ENCODE measurements around the gene PDXDC1.
"Not testable (repeated sequence)": the region's sequence is repeated elsewhere in the genome, so short reads cannot be mapped to it uniquely, and the experiment has no call there.

GRCh38 chr16:15142891-15143600, 168.2 kb downstream of the PDXDC1 start:
- TF ChIP-seq MAX (IDR thresholded peaks at IDR 0.05); RAD21 (IDR thresholded peaks at IDR 0.05; ENCODE audit: low read depth); EZH2 (IDR thresholded peaks at IDR 0.05); REST (IDR thresholded peaks at IDR 0.05; ENCODE audit: low read depth); CTCF (IDR thresholded peaks at IDR 0.05 in 2 of 3, conservative IDR thresholded peaks at IDR 0.05 in 1 of 3; ENCODE audit: borderline replicate concordance in 1 of 3, insufficient read depth in 1 of 3, low read depth in 2 of 3, low read length in 2 of 3); POLR2A (IDR thresholded peaks at IDR 0.05; ENCODE audit: borderline replicate concordance, extremely low read depth, insufficient read depth, insufficient read length); POLR2AphosphoS5 (IDR thresholded peaks at IDR 0.05; ENCODE audit: low read depth, low read length); CEBPB (IDR thresholded peaks at IDR 0.05; ENCODE audit: low read depth); ATF3 (IDR thresholded peaks at IDR 0.05): not testable (repeated sequence)
